Sigmoid colon (tissue), 4 donors: ENCODE data around the gene PPAT.

ENCODE experiments used
- CTCF ChIP-seq, 4 experiments: fragments of 450-650 bp in 3 of 4; fragments of 200-600 bp in 1 of 4; IDR thresholded peaks; one replicate each; pipeline ENCODE4 v1.5.1; 2016 to 2019; ENCODE audit warnings: antibody characterized with exemption in 4 of 4, mild to moderate bottlenecking in 3 of 4, moderate library complexity in 2 of 4
- EP300 ChIP-seq, 4 donors: sonication (generic); formaldehyde crosslinking; IDR thresholded peaks; one replicate each; pipeline ENCODE4 v1.6.1; 2017; ENCODE audit warnings: antibody characterized with exemption in 4 of 4
- POLR2A ChIP-seq, 2 donors: fragments of 450-650 bp; IDR thresholded peaks; one replicate each; pipeline ENCODE4 v1.6.1; 2016; ENCODE audit warnings: antibody characterized with exemption in 2 of 2, mild to moderate bottlenecking in 2 of 2, moderate library complexity in 2 of 2
- POLR2AphosphoS5 ChIP-seq, 4 donors: sonication (generic); formaldehyde crosslinking; IDR thresholded peaks; one replicate each; pipeline ENCODE4 v1.6.1; 2017; ENCODE audit warnings: antibody characterized with exemption in 4 of 4

GRCh38 chr4:56386091-56386490, 49.3 kb downstream of the PPAT start:
- TF ChIP-seq POLR2A (IDR thresholded peaks at IDR 0.05) (no peak), CTCF (IDR thresholded peaks at IDR 0.05) (no peak), POLR2AphosphoS5 (IDR thresholded peaks at IDR 0.05) (no peak), EP300 (IDR thresholded peaks at IDR 0.05) (no peak)
